Esophagus squamous epithelium (tissue), 4 donors: ENCODE results near the gene CEACAM1.

ENCODE experiments used
- POLR2A ChIP-seq, 4 donors: fragments of 450-650 bp; IDR thresholded peaks; one replicate each; pipeline ENCODE4 v1.6.1; 2017; ENCODE audit warnings: antibody characterized with exemption in 4 of 4, mild to moderate bottlenecking in 4 of 4, moderate library complexity in 3 of 4
- TF ChIP-seq, protein P1 (sequence below), 6 experiments: fragments of 450-650 bp in 4 of 6; fragments of 200-600 bp in 2 of 6; sonication (generic) in 2 of 6; IDR thresholded peaks; one replicate each; pipeline ENCODE4 v1.5.1; 2016 to 2019; ENCODE audit warnings: antibody characterized with exemption in 6 of 6, mild to moderate bottlenecking in 4 of 6, moderate library complexity in 4 of 6

DNA sequence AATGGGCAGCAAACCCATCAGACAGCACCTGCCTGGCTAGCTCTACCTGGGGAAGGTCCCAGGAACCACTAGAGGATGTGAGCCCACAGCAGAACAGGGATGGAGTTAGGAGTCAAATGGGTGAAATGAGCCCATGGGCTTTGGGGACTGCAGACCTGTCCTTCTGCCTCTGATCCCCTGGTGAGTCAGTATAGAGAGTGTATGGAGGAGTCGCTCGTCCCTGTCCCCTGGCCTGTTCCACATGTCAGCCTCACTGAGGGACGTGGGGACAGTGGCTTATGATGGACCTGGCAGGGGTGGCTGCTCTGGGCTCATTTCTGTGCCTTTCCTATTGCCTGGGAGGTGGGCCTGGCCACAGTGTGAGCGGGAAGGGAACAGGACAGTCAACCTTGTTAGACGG is 4.0 kb downstream of the CEACAM1 start:
- no peak for TF ChIP-seq POLR2A (IDR thresholded peaks at IDR 0.05)
- TF ChIP-seq, protein P1, sequence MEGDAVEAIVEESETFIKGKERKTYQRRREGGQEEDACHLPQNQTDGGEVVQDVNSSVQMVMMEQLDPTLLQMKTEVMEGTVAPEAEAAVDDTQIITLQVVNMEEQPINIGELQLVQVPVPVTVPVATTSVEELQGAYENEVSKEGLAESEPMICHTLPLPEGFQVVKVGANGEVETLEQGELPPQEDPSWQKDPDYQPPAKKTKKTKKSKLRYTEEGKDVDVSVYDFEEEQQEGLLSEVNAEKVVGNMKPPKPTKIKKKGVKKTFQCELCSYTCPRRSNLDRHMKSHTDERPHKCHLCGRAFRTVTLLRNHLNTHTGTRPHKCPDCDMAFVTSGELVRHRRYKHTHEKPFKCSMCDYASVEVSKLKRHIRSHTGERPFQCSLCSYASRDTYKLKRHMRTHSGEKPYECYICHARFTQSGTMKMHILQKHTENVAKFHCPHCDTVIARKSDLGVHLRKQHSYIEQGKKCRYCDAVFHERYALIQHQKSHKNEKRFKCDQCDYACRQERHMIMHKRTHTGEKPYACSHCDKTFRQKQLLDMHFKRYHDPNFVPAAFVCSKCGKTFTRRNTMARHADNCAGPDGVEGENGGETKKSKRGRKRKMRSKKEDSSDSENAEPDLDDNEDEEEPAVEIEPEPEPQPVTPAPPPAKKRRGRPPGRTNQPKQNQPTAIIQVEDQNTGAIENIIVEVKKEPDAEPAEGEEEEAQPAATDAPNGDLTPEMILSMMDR (IDR thresholded peaks at IDR 0.05) = no peak
